Measurements from ENCODE around the gene ZNF385B.
"Not testable (repeated sequence)": the region's sequence is repeated elsewhere in the genome, so short reads cannot be mapped to it uniquely, and the experiment has no call there.

ZNF385B gene

DNA sequence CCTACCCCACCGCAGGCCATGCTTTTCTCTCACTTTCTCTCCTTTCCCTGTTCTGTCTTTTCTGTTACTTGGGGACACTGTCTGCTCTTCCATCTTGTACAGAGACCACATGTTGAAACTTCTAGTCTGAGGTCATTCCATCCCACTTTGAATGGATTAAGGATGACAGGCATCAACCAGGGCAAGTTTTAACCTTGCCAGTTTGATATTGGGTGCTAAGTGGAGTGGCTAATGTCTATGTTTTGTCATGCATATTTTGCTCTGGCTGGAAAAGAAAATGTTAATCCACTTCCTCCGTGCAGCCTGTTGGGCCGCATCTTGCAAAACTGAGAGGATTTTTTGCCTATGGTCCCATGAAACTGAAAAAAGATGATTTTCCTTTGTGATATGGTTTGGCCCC lies 391.3 kb downstream of the ZNF385B start:
- no peak for DNase-seq

GRCh38 chr2:179467960-179468359 lies 393.5 kb downstream of the ZNF385B start:
- DNase-seq = no peak

GRCh38 chr2:179467111-179467510 lies 394.3 kb downstream of the ZNF385B start:
- DNase-seq = no peak

- no peak for DNase-seq
Measured at GRCh38 chr2:179461420-179461819, 400.0 kb downstream of the ZNF385B start.

- DNase-seq = no peak
Measured at GRCh38 chr2:179460181-179460929, 401.1 kb downstream of the ZNF385B start.

DNA sequence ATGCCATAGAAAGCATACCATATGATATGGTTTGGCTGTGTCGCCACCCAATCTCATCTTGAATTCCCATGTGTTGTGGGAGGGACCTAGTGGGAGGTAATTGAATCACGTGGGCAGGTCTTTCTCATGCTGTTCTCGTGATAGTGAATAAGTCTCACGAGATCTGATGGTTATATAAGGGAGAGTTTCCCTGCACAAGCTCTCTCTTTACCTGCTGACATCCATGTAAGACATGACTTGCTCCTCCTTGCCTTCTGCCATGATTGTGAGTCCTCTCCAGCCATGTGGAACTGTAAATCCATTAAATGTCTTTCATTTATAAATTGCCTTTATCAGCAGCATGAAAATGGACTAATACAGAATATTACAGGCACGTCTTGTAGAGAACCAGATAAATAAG lies 403.3 kb downstream of the ZNF385B start:
- not testable (repeated sequence) for DNase-seq

DNA sequence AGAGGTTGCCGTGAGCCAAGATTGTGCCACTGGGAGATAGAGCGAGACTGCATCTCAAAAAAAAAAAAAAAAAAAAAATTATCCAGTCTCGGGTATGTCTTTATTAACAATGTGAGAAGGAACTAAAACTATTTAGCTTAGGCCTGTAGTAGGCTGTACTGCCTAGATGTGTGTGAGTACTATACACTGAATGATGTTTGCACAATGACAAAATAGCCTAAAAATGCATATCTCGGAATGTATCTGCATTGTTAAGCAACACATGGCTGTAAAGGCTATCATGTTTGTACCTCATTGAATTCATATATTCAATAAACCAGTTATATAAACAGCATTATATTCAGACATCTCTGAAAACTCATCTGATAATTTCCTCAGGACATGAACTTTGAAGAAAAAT lies 405.6 kb downstream of the ZNF385B start:
- no peak for DNase-seq

DNA sequence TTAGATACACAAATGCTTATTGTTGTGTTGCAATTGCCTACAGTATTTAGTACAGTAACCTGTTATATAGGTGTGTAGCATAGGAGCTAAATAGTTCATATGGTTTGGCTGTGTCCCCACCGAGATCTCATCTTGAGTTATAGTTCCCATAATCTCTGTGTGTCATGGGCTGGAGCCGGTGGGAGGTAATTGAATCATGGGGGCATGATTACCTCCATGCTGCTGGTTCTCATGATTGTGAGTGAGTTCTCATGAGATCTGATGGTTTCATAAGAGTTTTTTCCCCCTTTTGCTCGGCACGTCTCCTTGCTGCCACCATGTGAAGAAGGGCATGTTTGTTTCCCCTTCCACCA lies 406.3 kb downstream of the ZNF385B start:
- DNase-seq = no peak

- DNase-seq = no peak
Measured at GRCh38 chr2:179454443-179455171, 406.8 kb downstream of the ZNF385B start.

DNA sequence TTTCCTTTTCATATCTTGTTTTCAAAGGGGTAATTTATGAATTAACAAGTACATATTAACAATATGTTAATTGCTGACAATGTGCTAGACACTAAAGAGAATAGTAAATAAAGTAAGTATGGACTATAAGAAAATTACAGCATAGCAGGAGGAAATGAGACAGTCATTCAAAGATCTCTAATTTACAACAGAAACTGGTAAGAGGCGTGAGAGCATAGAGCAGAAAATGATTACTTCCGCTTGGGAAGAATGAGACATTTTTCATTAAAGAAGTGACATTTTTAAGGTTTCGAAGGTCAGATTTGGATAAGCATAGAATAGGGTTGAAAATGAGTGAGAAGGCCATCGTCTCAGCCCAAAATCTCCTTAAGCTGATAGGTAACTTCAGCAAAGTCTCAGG lies 412.4 kb downstream of the ZNF385B start:
- no peak for DNase-seq

GRCh38 chr2:179447839-179448447 lies 413.5 kb downstream of the ZNF385B start:
- DNase-seq = no peak

DNA sequence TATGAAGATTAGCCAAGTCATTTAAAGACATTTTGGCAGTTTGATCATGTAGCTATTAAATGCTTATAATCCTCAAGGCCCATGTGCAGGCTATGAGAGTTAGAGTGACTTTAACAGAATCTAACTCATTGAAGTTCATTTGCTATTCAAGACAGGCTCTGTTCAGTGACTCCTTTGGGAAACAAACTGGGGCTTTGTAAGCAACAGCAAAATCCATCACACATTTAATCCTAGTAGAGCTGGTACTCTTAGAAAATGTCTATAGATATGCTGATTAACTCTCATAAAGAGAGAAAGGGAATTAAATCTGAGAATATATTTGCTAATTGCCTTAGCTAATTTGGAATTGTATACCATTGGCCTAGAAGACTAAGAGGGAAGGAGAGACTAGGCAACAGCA lies 414.0 kb downstream of the ZNF385B start:
- no peak for DNase-seq

- no peak for DNase-seq
Measured at GRCh38 chr2:179446476-179447141, 414.8 kb downstream of the ZNF385B start.

GRCh38 chr2:179444056-179444455 lies 417.4 kb downstream of the ZNF385B start:
- DNase-seq = no peak

- DNase-seq = no peak
Measured at GRCh38 chr2:179443180-179443579, 418.2 kb downstream of the ZNF385B start.

- DNase-seq = no peak
Measured at GRCh38 chr2:179442206-179442605, 419.2 kb downstream of the ZNF385B start.

GRCh38 chr2:179441551-179441950 lies 419.9 kb downstream of the ZNF385B start:
- no peak for DNase-seq

DNA sequence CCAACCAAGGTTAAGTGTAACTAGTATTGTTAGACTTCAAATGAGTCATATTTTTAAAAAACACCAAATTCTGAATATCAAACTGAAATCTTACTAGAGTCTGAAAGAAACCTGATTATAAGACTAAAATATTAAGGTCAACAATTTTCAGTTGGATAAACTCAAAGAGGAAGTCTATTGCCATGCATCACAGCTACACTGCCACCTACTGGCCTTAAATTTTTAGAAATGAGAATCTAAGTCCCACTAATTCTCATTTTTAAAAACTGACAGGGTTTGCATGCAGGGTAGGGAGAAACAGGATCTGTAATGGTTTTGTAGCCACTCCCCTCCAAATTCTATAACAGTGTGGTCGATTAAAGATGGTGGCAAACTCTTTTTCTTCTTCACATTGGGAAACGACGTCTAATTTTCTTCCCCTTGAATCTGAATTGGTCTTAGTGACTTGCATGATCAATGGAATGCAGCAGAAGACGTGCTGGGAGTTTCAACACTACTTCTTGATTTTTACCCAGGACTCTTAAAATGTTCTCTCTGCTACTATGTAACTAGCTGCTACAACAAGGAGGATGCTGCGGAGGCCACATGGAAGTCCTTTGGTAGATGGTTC lies 420.7 kb downstream of the ZNF385B start:
- DNase-seq = no peak

DNA sequence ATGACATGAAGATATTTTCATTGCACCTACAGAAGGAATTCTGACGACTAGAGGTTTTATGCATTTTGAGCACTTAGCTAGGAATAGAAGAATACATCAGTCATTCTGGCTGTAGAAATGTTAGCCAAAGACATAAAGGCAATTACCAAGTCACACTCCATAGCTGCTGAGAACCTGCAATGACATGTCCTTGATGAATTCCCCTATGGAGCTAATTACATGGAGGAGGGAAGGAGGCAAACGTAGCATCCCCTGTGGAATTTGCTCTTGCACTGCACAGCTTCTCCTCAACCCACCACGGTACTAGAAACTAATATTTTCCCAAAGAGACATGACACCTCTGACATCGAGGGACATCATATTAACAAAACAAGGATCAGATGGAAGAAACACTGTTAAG lies 422.8 kb downstream of the ZNF385B start:
- DNase-seq = no peak

DNA sequence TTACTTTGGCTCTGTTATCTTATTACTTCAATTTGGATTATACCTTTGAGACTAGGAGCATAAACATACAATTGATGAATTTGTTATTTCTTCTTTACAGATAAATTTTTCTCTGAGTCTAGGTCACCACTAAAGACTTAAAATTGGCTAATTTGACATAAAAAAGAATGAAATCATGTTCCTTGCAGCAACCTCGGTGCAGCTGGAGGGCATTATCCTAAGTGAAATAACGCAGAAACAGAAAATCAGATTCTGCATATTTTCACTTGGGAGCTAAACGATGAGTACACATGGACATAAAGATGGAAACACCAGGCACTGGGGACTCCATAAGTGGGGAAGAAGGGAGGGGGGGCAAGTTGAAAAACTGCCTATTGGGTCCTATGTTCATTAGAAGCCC lies 424.0 kb downstream of the ZNF385B start:
- DNase-seq = no peak

DNA sequence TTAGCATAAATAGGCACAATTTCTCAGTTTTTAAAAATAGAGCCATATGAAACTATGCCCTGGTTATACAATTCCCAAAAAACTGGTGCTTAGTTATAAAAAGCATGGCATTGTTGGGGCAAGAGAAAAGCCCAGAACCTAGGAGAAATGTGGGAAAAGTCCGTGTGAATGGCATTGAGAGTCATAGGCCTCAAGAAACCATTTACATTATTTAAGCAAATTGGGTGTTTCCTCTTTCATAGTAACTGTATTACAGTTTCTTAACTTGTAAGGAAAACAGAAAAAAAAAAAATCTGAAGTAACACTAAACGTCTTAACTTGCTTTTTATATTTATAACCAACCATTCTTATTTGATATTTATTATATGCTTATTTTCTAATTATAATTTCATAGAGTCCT lies 425.8 kb downstream of the ZNF385B start:
- no peak for DNase-seq

DNA sequence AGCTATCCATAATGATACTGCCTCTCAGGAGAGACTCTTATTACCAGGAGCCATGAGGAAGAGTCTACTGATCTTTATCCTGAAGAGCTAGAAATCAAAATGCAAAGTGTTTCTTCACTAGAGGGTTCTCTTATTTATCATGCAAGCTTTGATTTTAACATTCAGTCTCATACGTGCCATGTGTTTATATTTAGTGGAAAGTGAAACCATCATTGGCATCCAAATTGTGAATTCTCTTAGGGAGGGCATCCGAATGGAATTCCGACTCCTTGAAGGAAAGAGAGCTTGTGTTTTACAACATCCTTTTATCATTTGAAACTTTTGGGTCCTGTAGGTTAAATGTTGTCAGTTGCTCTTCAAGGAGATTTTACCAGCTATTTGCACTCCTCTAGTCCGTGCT lies 426.4 kb downstream of the ZNF385B start:
- DNase-seq = no peak

GRCh38 chr2:179434357-179434756 lies 427.1 kb downstream of the ZNF385B start:
- no peak for DNase-seq
